Body of pancreas (tissue), 4 donors: ENCODE results near the gene C3orf70.

ENCODE experiments used
- CTCF ChIP-seq, 7 experiments: fragments of 450-650 bp in 4 of 7; fragments of 200-600 bp in 3 of 7; sonication (generic) in 3 of 7; IDR thresholded peaks; one replicate each; pipeline ENCODE4 v1.5.1; 2016 to 2019; ENCODE audit warnings: antibody characterized with exemption in 7 of 7
- POLR2A ChIP-seq, 3 donors: fragments of 450-650 bp; IDR thresholded peaks; one replicate each; pipeline ENCODE4 v1.6.1; 2016; ENCODE audit warnings: antibody characterized with exemption in 3 of 3, mild to moderate bottlenecking in 2 of 3

DNA sequence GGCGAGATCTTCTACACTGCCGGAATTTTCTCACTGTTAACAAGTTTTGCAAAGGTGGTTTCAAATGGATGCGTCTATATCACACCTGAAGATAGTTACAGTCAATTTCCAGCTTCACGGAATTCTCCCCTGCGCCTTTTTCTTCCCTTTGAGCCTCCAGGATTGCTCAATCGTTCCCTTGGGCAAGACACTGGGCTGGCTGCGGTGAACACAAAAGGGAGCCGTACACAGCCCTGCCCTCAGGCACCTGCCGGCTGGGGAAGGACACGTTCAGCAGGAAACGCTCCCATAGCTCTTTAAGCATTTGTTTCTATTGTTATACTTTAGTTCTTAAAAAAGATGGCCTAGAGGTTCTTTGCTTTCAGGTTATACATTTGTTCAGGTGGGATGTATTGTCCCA is 85.7 kb downstream of the C3orf70 start:
- no peak for TF ChIP-seq CTCF (IDR thresholded peaks at IDR 0.05)
- no peak for TF ChIP-seq POLR2A (IDR thresholded peaks at IDR 0.05)
